G401.6 (cell line): ENCODE data around the gene ITIH4.
"Not testable (repeated sequence)": the region's sequence is repeated elsewhere in the genome, so short reads cannot be mapped to it uniquely, and the experiment has no call there.

Experiments used
- FAIRE-seq: peaks from 2 replicates; lab custom pipeline; 2012; peaks lifted over from hg19 to GRCh38; lab: Jason Lieb, UNC

The ITIH4 gene

DNA sequence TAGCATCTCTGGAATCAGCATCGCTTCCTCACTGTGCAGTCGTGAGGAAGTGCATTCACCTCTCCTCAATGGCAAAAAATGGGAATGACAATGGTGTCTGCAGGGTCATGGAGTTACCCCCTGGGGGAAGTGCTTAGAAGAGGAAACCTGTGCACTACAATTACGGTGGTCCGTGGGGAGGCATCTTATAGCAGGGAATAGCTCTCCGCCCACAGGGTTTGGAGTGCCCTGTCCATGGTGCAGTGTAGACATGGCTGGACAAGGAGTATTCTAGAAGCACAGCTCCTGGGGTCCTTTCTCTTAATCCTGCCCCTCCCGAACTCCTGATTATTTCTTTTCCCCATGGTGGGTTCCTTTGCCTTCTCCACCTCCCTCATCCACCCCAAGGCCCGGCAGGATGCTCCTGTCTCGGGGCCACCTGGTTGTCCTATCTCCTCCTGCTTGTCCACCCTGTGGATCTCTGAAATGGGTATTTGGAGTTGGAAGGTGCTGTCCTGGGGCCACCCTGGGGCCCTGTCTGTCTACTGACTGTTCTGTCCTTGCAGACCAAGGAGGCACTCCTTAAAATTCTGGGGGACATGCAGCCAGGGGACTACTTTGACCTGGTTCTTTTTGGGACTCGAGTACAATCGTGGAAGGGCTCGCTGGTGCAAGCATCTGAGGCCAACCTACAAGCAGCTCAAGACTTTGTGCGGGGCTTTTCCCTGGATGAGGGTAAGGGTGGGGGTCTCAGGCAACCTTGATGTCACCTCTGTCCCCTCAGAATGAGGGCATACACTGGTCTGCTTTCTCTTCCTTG is 47.9 kb downstream of the ITIH4 start:
- no peak for FAIRE-seq

- no peak for FAIRE-seq
Observed at GRCh38 chr3:52781741-52782140, 48.7 kb downstream of the ITIH4 start.

- FAIRE-seq: no peak
Observed at GRCh38 chr3:52779837-52780585, 50.5 kb downstream of the ITIH4 start.

DNA sequence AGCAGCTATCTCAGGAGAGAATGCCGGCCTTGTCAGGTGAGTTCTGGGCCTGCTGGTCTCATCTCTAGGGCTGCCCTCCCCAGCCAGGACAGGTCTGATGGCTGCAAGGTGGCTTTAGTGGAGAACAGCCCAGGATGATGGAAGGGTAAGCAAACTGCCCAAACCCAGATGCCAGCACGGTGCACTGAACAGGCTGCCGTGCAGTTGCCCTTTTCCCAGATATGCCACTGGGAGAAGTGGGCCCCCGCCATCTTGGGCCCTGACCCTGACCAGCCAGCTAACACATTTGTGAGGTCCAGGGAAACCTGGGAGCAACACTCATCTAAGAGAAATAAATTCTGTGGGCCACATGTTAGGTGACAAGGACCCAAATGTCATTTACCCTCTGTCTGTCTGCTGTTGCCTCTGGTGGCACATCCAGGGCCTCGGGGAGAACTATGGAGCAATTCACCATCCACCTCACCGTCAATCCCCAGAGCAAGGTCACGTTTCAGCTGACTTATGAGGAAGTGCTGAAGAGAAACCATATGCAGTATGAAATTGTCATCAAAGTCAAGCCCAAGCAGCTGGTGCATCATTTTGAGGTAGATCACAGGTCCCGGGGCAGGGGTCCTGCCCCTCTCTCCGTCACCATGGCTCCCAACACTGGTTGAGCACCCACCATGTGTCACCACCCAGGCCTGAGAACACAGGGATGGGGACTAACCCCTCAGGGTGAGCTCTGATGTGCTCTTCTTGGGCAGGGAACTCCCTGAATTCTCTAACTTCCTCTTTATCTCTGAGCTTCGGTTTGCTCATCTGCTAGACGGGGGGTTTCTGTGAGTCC is 51.2 kb downstream of the ITIH4 start:
- no peak for FAIRE-seq

DNA sequence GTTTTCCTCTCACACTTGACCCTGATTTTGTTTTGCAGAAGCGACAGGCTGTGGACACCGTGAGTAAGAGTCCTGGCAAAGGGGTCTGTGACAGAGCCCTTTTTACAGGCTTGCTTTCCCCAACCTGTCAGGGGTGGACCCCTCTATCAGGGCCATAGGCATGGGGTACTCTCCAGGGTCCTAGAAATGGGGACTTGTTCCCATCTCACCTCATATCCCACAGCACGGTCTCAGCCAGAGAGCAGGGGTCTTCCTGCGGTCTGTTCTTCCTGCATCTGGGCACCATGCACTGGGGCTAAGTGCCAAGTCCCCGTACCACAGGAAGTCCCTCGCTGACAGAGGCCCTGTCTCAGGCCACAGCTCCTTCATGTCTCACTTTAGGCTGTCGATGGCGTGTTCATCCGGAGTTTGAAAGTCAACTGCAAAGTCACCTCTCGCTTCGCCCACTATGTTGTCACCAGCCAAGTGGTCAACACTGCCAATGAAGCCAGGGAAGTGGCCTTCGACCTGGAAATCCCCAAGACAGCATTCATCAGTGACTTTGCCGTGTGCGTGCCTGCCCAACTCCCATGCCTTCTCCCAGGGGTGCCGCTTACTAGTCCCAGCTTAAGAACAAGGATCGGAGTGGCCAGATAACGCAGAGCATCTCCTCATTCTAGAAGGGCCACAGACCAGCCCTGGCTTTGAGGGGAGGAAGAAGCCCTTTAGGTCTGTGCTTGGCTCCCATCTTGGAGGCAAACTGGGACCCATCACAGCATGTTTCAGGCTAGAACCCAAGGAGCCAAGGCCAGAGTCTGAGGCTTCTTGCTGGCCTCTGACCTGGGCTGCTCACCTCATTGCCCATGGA is 52.3 kb downstream of the ITIH4 start:
- FAIRE-seq: no peak

DNA sequence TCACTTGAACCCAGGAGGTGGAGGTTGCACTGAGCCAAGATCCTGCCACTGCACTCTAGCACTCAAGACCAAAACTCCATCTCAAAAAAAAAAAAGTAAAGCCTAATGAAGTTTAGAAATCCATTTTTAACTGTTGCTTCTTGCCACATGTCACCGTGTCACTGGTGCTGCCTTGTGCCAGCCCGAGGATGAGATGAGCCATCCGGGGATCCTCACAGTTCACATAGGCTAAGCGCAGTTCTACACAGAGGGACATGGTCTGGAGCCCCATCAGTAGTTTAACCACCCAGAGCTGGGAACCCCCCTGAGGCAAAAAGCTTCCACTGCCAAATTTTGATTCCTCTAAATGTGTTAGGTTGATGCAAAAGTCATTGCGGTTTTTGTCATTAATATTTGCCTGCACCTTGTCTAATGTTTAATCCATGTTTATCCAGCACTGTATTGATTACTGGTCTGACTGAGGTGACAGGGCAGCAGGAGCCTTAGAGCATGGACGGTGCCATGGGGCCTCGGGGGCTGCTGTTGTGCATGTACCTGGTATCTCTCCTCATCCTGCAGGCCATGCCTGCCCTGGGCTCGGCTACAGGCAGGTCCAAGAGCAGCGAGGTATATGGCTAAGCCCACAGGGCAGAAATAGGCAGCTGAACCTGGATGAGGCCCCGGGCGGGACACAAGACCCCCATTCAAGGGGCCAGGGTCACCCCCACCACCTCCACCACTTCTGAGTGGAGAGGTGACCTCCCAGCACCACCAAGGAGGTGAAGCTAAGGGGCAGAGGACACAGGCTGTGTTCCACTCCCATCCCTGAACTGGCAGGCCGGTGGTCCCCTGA is 53.1 kb downstream of the ITIH4 start, which contains the start of gene ITIH1:
TSS of gene ITIH1 (plus strand) at position 473 of the 832 bp plus-strand sequence. CDS start at position 490, 17 bp downstream.
- FAIRE-seq: no peak

- FAIRE-seq: not testable (repeated sequence)
Observed at GRCh38 chr3:52776486-52776885, 54.0 kb downstream of the ITIH4 start.

GRCh38 chr3:52775877-52776276 is 54.6 kb downstream of the ITIH4 start:
- no peak for FAIRE-seq

GRCh38 chr3:52774901-52775864 is 55.3 kb downstream of the ITIH4 start:
- no peak for FAIRE-seq

DNA sequence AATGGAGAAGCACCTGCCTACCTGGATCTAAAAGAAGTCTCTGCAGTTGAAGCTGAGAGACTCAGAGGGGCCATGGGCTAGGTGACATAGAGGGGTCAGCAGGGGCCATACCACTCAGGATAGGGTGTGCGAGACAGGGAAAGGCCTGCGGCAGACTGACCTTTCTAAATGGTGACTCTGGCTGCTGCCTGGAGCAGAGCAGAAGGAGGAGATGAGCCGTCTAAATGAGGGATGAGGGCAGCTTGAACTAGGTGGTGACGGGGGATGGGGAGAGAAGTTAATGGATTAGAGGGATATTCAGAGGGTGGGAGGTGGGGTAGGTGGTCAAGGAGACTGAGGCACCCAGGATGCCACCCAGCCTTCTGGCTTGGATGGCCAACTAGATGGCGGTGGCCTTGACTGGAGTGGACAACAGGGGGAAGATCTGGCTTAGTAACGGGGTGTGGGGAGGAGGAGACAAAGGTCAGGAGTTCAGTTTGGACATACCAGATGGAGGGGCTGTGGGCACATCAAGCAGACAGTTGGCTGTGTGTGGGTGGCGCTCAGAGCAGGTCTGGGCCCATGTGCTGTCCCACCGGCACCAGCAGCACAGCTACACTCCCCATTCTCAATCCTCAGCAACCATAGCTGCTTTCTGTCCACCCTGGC is 56.3 kb downstream of the ITIH4 start:
- FAIRE-seq: no peak

DNA sequence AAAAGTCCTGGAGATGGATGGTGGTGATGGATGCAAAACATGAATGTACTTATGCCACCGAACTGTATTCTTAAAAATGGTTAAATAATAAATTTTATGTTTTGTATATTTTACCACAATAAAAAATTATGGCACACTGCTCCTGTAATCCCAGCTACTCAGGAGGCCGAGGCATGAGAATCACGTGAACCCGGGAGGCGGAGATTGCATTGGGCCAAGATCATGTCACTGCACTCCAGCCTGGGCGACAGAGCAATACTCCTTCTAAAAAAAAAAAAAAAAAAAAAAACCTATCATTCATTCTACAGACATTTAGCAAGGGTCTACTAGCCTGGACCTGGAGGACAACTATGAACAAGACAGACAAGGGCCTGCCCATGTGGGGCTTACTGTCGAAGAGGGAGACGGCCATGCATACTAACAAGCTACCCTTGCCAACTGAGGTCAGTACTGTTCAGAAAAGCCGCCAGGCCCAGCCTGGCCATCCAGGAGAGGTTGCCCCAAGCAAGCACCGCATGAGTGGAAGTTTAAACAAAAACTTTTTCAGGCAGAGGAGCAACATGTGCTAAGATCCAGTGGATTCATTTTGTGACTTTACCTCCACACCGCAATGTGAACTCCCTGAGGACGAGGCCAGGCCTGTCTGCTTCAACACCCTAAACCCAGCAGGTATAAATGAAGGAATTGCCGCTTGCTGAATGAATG is 57.0 kb downstream of the ITIH4 start:
- FAIRE-seq: no peak

DNA sequence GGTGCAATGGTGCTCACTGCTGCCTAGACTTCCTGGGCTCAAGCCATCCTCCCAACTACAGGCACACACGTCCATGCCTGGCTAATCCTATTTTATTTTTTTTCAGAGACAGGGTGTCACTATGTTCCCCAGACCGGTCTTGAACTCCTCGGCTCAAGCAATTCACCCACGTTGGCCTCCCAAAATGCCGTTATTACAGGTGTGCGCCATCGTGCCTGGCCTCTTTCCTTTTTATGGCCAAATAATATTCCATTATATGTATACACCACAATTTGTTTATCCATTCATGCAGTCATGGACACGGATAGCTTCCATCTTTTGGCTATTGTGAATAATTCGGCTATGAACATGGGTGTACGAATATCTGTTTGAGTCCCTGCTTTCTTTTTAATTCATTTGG is 58.8 kb downstream of the ITIH4 start:
- no peak for FAIRE-seq

DNA sequence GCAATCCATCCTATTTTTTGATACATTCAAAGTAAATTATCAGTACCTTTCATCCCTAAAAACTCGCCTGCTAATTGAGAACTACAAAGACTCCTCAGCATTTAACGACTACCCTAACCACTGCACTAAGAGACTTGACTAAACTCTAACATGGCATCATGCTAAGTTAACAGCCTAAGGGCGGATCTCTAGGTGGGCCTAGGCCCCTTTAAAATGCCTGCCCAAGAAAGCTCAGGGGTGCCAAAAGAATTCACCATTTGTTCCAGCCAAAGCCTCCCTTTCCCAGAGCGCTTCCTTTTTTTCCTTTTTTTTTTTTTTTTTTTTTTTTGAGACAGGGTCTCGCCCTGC is 59.2 kb downstream of the ITIH4 start:
- no peak for FAIRE-seq

GRCh38 chr3:52770496-52771333 is 59.8 kb downstream of the ITIH4 start, which contains the start of gene NEK4:
Gene NEK4, minus strand, starts transcription at chr3:52770940. Its CDS starts 194 bp downstream, at chr3:52770746.
- peak; percentile 66 for FAIRE-seq

DNA sequence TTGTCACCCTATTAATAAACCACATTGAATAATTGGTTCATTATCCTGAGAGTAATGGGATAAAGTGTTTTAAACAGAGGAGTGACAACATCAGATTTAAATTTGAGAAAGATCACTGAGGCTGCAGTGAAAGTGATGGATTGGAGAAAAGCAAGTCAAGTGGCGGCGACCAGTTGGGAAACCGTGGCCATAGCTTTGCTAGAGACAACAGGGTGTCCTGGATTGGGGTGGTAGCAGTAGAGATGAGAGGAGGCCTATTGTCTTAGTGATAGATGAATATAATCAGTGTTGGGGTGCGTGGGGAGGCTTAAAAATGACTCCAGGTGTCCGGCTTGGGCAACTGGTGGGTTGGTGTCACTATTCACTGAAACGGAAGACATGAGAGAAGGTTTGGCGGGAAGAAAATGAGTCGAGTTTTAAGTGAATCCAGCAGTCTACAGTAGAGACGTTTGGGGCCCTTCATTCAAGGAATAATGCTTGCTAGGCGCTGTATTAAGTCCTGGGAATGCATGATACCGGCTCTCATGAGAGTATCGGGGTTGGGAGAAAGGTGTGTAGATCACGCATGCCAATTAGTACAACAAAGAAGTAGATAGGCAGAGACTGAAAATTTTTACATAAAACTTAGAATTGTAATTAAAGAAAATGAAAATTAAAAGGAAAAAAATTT is 60.6 kb downstream of the ITIH4 start:
- no peak for FAIRE-seq

DNA sequence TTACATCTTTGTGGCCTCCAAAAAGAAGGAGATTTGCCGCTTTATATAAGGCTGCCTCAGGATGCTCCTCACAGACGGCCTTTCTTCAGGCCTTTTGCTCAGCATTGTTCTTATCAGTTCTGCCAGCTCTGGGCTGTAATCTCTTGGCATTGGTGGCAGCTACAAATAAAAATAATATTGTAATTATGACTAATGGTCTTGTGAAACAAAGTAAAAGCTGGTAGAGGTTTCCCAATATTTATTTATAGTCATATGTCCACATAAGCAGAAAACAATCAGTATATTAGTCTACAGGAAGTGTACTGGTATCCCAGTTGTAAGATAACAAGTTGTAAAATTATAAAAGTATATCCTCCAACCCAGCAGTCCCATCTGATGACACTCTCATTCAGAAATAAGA is 67.0 kb downstream of the ITIH4 start:
- no peak for FAIRE-seq
